Body of pancreas (tissue), 4 donors: ENCODE data around the gene DENND1A. TPM values are rescaled to one million over a fixed set of nuclear protein-coding genes. Genes with fewer than 3 reads are reported as not detected.
"Not testable (repeated sequence)": the region's sequence is repeated elsewhere in the genome, so short reads cannot be mapped to it uniquely, and the experiment has no call there.

ENCODE experiments used
- ATAC-seq: fragments of 150-250 bp; one replicate; pipeline ENCODE4 v1.9.1; 2016
- DNase-seq, 4 donors: peaks; one replicate each; pipeline ENCODE4 v3.0.0-alpha.2; 2019
- H3K27ac ChIP-seq, 4 donors: fragments of 200-600 bp; sonication (generic); 1 replicate in 3 of 4; 2 replicates in 1 of 4; pipeline versions ENCODE4 v1.5.1 to v1.6.1; 2016 to 2019; ENCODE audit warnings: mild to moderate bottlenecking in 1 of 4, mixed read lengths in 1 of 4, moderate library complexity in 1 of 4
- H3K27me3 ChIP-seq, 2 donors: fragments of 200-600 bp; sonication (generic); one replicate each; pipeline ENCODE4 v1.6.0; 2016; ENCODE audit warnings: mild to moderate bottlenecking in 1 of 2
- H3K36me3 ChIP-seq, 2 donors: fragments of 200-600 bp; sonication (generic); replicated peaks in 1 of 2; 2 replicates each; pipeline ENCODE4 v1.5.1; 2016; ENCODE audit warnings: low read depth in 2 of 2; ENCODE audit not compliant: insufficient read depth in 1 of 2
- H3K4me1 ChIP-seq: fragments of 200-600 bp; sonication (generic); one replicate; pipeline ENCODE4 v1.6.0; 2016
- H3K4me3 ChIP-seq, 2 donors: fragments of 200-600 bp; sonication (generic); 1 replicate in 1 of 2; 2 replicates in 1 of 2; pipeline ENCODE4 v1.5.1; 2016 to 2019
- H3K9me3 ChIP-seq, 3 donors: fragments of 200-600 bp; sonication (generic); 1 replicate in 2 of 3; 2 replicates in 1 of 3; pipeline ENCODE4 v1.5.1; 2016
- POLR2A ChIP-seq, 3 donors: fragments of 450-650 bp; IDR thresholded peaks; one replicate each; pipeline ENCODE4 v1.6.1; 2016; ENCODE audit warnings: antibody characterized with exemption in 3 of 3, mild to moderate bottlenecking in 2 of 3
- WGBS, 2 donors: methylation state at CpG; one replicate each; pipeline ENCODE4 v1.1.5; 2017; 5-methylcytosine and 5-hydroxymethylcytosine counted together
- intact Hi-C: fragments of 100-400 bp; cut with DNase I; formaldehyde crosslinking; loops from one replicate; pipeline ENCODE4 v1.15.1; 2023
- total RNA-seq, 2 donors: library from RNA; depleted of rRNA; stranded (reverse); fragments of >200 nt; gene quantifications; one replicate each; pipeline ENCODE4 v1.1.0, GENCODE V29; 2016
- TF ChIP-seq, protein P1 (sequence below), 7 experiments: fragments of 450-650 bp in 4 of 7; fragments of 200-600 bp in 3 of 7; sonication (generic) in 3 of 7; IDR thresholded peaks; one replicate each; pipeline ENCODE4 v1.5.1; 2016 to 2019; ENCODE audit warnings: antibody characterized with exemption in 7 of 7

DENND1A gene
- total RNA-seq, 2 donors from 2014 or later = 7.6 to 8.6 TPM

DNA sequence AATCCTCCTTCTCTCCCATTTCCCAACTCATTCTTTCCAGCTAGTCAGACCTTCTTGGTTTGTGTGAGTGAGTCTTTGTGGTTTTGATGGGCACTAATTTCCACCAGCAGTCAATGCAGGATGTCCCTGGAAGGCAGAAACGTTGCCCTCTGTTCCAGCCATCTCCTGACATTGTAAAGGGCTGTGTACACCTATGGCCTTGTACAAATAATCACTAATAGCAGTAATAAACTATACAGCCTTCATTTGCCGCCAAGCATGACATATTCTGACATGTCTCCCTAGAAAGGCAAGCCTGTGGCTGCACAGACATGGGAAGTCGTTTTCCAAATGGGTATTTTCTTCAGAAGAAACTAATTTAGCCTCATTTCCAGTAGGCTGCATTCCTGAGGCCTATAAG lies 18.4 kb upstream of the DENND1A start:
- intact Hi-C loops = no loop called here
- H3K36me3 ChIP-seq = no peaks in the 10 kb centered on the region
- ATAC-seq = no peak
- H3K9me3 ChIP-seq = no peaks in the 10 kb centered on the region
- TF ChIP-seq POLR2A (IDR thresholded peaks at IDR 0.05) = no peak
- TF ChIP-seq, protein P1, sequence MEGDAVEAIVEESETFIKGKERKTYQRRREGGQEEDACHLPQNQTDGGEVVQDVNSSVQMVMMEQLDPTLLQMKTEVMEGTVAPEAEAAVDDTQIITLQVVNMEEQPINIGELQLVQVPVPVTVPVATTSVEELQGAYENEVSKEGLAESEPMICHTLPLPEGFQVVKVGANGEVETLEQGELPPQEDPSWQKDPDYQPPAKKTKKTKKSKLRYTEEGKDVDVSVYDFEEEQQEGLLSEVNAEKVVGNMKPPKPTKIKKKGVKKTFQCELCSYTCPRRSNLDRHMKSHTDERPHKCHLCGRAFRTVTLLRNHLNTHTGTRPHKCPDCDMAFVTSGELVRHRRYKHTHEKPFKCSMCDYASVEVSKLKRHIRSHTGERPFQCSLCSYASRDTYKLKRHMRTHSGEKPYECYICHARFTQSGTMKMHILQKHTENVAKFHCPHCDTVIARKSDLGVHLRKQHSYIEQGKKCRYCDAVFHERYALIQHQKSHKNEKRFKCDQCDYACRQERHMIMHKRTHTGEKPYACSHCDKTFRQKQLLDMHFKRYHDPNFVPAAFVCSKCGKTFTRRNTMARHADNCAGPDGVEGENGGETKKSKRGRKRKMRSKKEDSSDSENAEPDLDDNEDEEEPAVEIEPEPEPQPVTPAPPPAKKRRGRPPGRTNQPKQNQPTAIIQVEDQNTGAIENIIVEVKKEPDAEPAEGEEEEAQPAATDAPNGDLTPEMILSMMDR (IDR thresholded peaks at IDR 0.05) = no peak
- H3K27me3 ChIP-seq = no peaks in the 10 kb centered on the region
- no peak for DNase-seq
- H3K27ac ChIP-seq = no peak overlapping the region
- no peaks in the 10 kb centered on the region for H3K4me1 ChIP-seq
- H3K4me3 ChIP-seq = no peak overlapping the region
- WGBS, 2 donors = 50 to 53% methylated on average over 3 of the region's 3 CpGs

DNA sequence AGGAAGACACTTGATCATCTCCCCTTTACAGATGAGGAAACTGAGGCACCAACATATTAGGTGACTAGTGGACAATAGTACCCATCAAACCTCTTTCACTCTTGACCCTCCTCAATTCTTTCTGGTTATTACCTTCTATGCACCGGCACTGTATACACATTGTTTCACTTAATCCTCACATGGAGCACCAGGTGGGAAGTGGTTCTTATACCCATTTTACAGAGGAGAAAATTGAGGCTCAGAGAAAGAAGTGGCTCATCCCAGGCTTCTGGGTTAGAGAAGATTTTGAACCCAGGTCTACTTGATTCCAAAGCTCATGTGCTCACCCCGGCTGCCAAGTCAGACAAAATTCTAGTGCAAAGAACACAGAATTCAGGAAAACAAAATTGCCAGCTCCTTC lies 17.4 kb upstream of the DENND1A start:
- intact Hi-C loops = no loop called here
- no peak for ATAC-seq
- H3K27me3 ChIP-seq = no peaks in the 10 kb centered on the region
- TF ChIP-seq, protein P1 (IDR thresholded peaks at IDR 0.05) = no peak
- TF ChIP-seq POLR2A (IDR thresholded peaks at IDR 0.05) = no peak
- no peak for DNase-seq
- H3K4me3 ChIP-seq = no peak overlapping the region
- H3K27ac ChIP-seq = no peak overlapping the region
- H3K9me3 ChIP-seq = no peaks in the 10 kb centered on the region
- H3K4me1 ChIP-seq = no peaks in the 10 kb centered on the region
- 97% methylated on average over 2 of the region's 2 CpGs for WGBS, 2 donors
- no peaks in the 10 kb centered on the region for H3K36me3 ChIP-seq

DNA sequence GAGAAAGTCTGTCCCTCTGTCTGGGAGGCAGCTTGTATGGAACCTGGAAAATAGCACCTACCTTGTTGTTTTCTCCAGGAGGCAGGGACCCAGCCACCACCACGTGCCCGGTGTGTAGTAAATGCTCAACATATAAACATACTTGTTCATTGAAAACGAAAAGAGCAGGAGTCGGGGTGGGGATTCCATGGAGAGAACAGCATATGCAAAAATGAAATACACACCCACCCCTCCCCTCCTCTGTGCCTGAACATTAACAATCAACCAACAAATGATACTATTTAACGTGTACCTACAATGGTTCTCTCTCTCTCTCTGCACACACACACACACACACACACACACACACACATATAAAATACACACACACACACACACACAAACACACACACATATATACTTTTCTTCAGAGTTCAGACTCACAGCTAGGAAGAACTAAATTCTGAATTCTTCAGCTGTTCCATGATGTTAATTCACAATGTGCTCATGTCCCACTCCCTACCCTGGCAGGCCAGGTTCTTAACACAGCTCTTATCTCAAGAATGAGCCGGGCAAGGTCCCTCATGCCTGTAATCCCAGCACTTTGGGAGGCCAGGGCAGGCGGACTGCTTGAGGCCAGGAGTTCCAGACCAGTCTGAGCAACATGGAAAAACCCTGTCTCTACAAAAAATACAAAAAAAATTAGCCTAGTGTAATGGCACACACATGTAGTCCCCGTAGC lies 16.3 kb upstream of the DENND1A start:
- no peaks in the 10 kb centered on the region for H3K9me3 ChIP-seq
- intact Hi-C loops = no loop called here
- no peak for TF ChIP-seq POLR2A (IDR thresholded peaks at IDR 0.05)
- TF ChIP-seq, protein P1 (IDR thresholded peaks at IDR 0.05) = no peak
- H3K4me1 ChIP-seq = no peaks in the 10 kb centered on the region
- no peaks in the 10 kb centered on the region for H3K36me3 ChIP-seq
- no peak overlapping the region for H3K4me3 ChIP-seq
- 70% methylated on average over 8 of the region's 8 CpGs for WGBS, 2 donors
- DNase-seq (no peak), ATAC-seq (no peak)
- no peaks in the 10 kb centered on the region for H3K27me3 ChIP-seq
- H3K27ac ChIP-seq = no peak overlapping the region

DNA sequence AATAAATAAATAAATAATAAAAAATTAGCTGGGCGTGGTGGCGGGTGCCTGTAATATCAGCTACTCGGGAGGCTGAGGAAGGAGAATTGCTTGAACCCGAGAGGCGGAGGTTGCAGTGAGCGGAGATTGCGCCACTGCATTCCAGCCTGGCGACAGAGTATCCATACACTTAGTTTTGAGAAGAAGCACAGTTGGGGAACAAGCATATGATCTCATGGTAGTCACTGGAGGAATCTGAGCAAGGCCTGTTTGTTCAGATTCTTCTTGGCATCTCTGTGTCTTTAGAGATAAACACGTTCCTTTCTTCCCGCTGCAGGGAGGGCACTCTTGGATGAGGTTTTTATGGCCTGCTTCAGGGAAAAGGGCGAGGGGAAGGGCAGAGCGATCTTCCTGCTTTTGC lies 15.6 kb upstream of the DENND1A start:
- WGBS, 2 donors = 86 to 91% methylated on average over 12 of the region's 12 CpGs
- Histone ChIP-seq H3K36me3 (no peaks in the 10 kb centered on the region), H3K27me3 (no peaks in the 10 kb centered on the region), H3K4me1 (no peaks in the 10 kb centered on the region), H3K27ac (no peak overlapping the region), H3K4me3 (no peak overlapping the region), H3K9me3 (no peaks in the 10 kb centered on the region)
- no peak for TF ChIP-seq POLR2A (IDR thresholded peaks at IDR 0.05)
- TF ChIP-seq, protein P1 (IDR thresholded peaks at IDR 0.05) = no peak
- intact Hi-C loops = no loop called here
- ATAC-seq = no peak
- DNase-seq = no peak

DNA sequence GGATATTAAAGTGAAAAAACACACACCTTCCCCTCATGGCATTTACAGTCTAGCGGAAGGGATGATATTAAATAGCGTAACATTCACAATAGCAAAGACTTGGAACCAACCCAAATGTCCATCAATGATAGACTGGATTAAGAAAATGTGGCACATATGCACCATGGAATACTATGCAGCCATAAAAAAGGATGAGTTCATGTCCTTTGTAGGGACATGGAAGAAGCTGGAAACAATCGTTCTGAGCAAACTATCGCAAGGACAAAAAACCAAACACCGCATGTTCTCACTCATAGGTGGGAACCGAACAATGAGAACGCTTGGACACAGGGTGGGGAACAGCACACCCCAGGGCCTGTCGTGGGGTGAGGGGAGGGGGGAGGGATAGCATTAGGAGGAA lies 14.5 kb upstream of the DENND1A start:
- intact Hi-C loops, H3K36me3 ChIP-seq, ATAC-seq, H3K4me3 ChIP-seq, H3K27me3 ChIP-seq, H3K9me3 ChIP-seq, H3K27ac ChIP-seq, DNase-seq, H3K4me1 ChIP-seq: not testable (repeated sequence)
- WGBS, 2 donors = 88 to 95% methylated on average over 7 to 8 of the region's 8 CpGs
